CD4-positive, CD25-positive, alpha-beta regulatory T cell (primary cell): ENCODE measurements around the gene AGBL3. TPM values are rescaled to one million over a fixed set of nuclear protein-coding genes. Genes with fewer than 3 reads are reported as not detected.

ENCODE experiments used
- polyA plus RNA-seq, 4 donors: library from polyadenylated mRNA; unstranded; fragments of 300-500 nt; fragmentation: Illumina TruSeq; gene quantifications; one replicate each; pipeline ENCODE4 v1.2.3, GENCODE V29; 2021
- total RNA-seq: library from RNA; stranded (reverse); gene quantifications from one replicate; pipeline ENCODE4 v1.2.3, GENCODE V29; 2022

AGBL3 gene
- total and polyA plus RNA-seq, 5 donors from 2014 or later: 0.37 to 1.0 (median 0.80) TPM; not detected in 1

Other genes starting within 250 kb of the AGBL3 start
- 3.9 TPM for gene CALD1, start 206.9 kb upstream of the AGBL3 start, total RNA-seq
- gene CALD1, start 206.9 kb upstream of the AGBL3 start, polyA plus RNA-seq: under 1 TPM in 2 of 4 donors, not detected in 2; 0.10 to 0.17 TPM
- gene TMEM140, start 161.6 kb downstream of the AGBL3 start, total RNA-seq: 44.7 TPM
- gene TMEM140, start 161.6 kb downstream of the AGBL3 start, polyA plus RNA-seq: 10 to 100 TPM; 18.9 to 39.3 (median 30.3) TPM
- gene CYREN, start 184.2 kb downstream of the AGBL3 start, total RNA-seq: 20.1 TPM
- 10 to 100 TPM; 25.3 to 39.8 (median 33.2) TPM for gene CYREN, start 184.2 kb downstream of the AGBL3 start, polyA plus RNA-seq
- 34.9 TPM for gene WDR91, start 225.0 kb downstream of the AGBL3 start, total RNA-seq
- 1 to 10 TPM; 3.4 to 4.7 (median 4.2) TPM for gene WDR91, start 225.0 kb downstream of the AGBL3 start, polyA plus RNA-seq
- not detected for gene STRA8, start 247.3 kb downstream of the AGBL3 start, total RNA-seq
- not detected for gene STRA8, start 247.3 kb downstream of the AGBL3 start, polyA plus RNA-seq